BE2C (cell line): ENCODE data around the gene PNPLA7.

Source experiments
- DNase-seq: peaks from one replicate; pipeline ENCODE4 v3.0.0-alpha.2; 2020
- H3K27me3 ChIP-seq: fragments of 250-450 bp; sonication (Bioruptor Pico); 2 replicates; pipeline ENCODE4 v1.5.1; 2020; ENCODE audit warnings: mild to moderate bottlenecking
- H3K36me3 ChIP-seq: fragments of 250-450 bp; sonication (Bioruptor Pico); 2 replicates; pipeline ENCODE4 v1.5.1; 2020; ENCODE audit warnings: mild to moderate bottlenecking
- H3K4me1 ChIP-seq: fragments of 250-450 bp; sonication (Bioruptor Pico); 2 replicates; pipeline ENCODE4 v1.5.1; 2020
- H3K4me3 ChIP-seq: 2 replicates; pipeline ENCODE4 v1.5.1; 2011; ENCODE audit warnings: low read depth, low read length
- H3K9me3 ChIP-seq: fragments of 250-450 bp; sonication (Bioruptor Pico); 2 replicates; pipeline ENCODE4 v1.5.1; 2020
- TF ChIP-seq, protein P1 (sequence below): IDR thresholded peaks from 2 replicates; pipeline ENCODE4 v1.5.1; 2012; ENCODE audit warnings: mild to moderate bottlenecking, low read depth, low read length

Gene PNPLA7

DNA sequence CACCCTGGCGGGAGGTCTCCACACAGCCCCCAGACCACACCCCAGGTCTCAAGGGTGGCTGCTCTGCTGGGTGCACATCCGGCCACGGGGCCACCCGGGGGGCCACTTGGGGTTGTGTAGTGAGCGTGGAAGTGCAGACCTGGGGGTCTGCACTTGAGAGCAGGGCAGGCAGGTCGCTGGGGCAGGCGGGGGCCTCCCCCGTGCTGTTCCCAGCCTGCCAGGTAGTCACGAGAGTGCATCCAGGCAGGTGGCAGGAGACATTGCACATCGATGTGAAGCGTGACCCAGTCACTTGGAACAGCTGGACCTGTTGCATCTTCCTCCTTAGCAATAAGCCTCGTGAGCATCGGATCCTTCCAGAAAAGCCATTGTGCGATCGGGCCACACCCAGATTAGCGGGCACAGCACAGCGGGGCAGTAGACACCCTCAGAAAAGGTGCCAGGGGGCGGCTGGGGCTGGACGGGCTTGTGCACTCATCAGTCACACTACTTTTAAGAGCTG is 104.2 kb downstream of the PNPLA7 start:
- Histone ChIP-seq H3K36me3 (peaks cover 17% of the 10 kb centered on the region), H3K4me1 (peaks cover 6% of the 10 kb centered on the region), H3K9me3 (no peaks in the 10 kb centered on the region), H3K4me3 (no peak overlapping the region), H3K27me3 (peaks cover 4% of the 10 kb centered on the region; the same call in 1 of the 2 replicates)
- peak; percentile 12 for DNase-seq
- TF ChIP-seq, protein P1, sequence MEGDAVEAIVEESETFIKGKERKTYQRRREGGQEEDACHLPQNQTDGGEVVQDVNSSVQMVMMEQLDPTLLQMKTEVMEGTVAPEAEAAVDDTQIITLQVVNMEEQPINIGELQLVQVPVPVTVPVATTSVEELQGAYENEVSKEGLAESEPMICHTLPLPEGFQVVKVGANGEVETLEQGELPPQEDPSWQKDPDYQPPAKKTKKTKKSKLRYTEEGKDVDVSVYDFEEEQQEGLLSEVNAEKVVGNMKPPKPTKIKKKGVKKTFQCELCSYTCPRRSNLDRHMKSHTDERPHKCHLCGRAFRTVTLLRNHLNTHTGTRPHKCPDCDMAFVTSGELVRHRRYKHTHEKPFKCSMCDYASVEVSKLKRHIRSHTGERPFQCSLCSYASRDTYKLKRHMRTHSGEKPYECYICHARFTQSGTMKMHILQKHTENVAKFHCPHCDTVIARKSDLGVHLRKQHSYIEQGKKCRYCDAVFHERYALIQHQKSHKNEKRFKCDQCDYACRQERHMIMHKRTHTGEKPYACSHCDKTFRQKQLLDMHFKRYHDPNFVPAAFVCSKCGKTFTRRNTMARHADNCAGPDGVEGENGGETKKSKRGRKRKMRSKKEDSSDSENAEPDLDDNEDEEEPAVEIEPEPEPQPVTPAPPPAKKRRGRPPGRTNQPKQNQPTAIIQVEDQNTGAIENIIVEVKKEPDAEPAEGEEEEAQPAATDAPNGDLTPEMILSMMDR = no peak

DNA sequence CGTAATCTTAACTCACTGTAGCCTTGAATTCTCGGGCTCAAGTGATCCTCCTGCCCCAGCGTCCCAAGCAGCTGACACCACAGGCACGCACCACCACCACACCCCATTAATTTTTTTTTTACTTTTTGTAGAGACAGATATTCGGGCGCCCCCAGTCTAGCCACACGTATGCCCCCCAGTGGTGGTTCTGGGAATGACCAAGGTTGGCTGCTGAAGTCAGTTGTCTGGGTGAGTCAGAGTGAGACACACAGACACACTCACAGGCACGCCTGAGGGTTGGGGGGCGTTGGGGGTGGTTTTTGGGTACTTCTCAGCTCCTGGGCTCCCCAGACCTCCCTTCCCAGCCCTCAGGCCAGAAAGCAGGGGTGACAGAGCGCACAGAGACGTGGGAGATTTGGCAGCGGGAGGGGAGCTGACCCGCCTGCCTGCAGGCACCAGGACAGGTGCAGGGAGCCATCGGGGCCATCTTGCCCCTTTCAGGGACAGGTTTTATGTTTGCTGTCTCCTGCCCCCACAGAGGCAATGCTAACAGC is 104.9 kb downstream of the PNPLA7 start:
- H3K9me3 ChIP-seq = no peaks in the 10 kb centered on the region
- H3K4me1 ChIP-seq = peaks cover 6% of the 10 kb centered on the region
- H3K27me3 ChIP-seq = peaks cover 4% of the 10 kb centered on the region; the same call in 1 of the 2 replicates
- DNase-seq = peak; percentile 82
- H3K36me3 ChIP-seq = peaks cover 17% of the 10 kb centered on the region
- H3K4me3 ChIP-seq = no peak overlapping the region
- TF ChIP-seq, protein P1 = peak; percentile 84

DNA sequence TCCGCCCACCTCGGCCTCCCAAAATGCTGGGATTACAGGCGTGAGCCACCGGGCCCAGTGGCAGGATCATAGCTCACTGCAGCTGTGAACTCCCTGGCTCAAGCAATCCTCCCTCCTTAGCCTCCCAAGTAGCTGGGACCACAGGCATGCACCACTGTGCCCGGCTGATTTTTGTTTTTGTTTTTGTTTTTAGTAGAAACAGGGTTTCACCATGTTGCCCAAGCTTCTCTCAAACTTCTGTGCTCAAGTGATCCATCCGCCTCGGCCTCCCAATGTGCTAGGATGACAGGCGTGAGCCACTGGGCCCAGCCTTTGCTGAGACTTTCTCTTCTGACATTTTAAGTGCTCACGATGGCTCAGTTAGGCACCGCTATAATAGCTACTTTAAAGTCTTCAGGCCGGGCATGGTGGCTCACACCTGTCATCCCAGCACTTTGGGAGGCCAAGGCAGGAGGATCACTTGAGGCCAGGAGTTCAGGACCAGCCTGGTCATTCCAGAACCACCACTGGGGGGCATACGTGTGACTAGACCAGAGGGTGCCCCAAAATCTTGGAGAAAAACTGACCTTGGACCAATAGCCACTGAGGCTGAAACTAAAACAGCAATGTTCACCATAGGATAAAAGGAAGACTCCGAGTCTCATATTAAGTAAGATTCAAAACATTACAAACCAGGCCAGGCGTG is 106.0 kb downstream of the PNPLA7 start:
- Histone ChIP-seq H3K4me1 (peaks cover 6% of the 10 kb centered on the region), H3K9me3 (no peaks in the 10 kb centered on the region), H3K4me3 (no peak overlapping the region), H3K36me3 (peaks cover 9% of the 10 kb centered on the region), H3K27me3 (peaks cover 4% of the 10 kb centered on the region; the same call in 1 of the 2 replicates)
- TF ChIP-seq, protein P1 = no peak
- DNase-seq = no peak

DNA sequence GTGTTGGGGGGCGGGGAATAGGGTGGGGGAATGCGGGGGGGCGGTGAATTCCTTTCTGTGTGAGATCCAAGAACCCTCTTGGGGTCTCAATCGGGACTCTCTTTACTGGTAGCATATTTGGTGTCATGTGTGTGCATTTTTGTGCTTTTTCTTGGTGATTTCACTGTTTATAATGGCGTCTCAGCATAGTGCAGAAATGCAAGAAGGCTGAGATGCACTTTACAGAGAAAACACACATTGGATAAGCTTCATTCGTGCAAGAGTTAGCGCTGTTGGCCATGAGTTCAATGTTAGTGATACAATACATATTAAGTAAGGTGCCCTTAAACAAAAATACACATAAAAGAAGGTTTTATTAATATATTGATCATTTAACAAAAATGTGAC is 108.3 kb downstream of the PNPLA7 start:
- TF ChIP-seq, protein P1 = no peak
- Histone ChIP-seq H3K9me3 (no peaks in the 10 kb centered on the region), H3K4me1 (peaks cover 6% of the 10 kb centered on the region), H3K36me3 (no peaks in the 10 kb centered on the region), H3K27me3 (peaks cover 2% of the 10 kb centered on the region; the same call in 1 of the 2 replicates), H3K4me3 (no peak overlapping the region)
- DNase-seq = no peak

DNA sequence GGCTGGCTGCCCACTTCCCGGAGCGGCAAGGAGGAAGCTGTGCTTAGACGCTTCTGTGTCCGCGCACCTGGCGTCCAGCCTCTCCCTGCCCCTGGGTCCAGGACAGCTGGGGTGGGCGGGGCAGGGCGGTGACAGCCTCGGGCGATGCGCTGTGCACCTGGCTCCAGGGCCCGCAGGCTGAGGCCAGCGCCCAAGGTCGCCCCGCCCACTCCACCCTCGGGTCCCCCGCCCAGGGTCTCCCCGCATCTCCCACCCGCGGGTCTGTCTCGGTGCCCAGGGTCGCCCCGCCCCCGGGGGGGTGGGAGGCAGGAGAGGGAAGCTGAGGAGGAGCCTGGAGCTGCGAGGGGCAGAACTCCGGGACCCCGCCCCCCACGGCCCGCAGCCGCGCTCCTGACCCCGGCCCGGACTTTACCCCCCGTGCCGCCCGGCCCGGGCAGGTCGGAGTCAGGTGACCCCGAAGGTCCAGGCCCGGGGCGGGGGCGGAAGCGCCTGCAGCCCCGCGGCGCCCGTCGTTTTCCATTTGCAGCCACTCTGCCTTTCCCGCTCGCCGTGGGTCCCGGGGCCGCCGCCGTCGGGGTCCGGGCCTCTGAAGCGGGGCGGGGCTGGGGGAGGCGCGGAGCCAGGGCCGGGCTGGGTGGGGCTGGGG is 108.8 kb downstream of the PNPLA7 start, which contains the start of gene ENTPD8:
TSS of gene ENTPD8 (minus strand) at position 69 of the 646 bp plus-strand sequence. CDS start 3,072 bp downstream, outside the sequence.
- peak within 1 kb of the TSS; percentile 34 for H3K4me3 ChIP-seq
- TF ChIP-seq, protein P1 = no peak
- H3K4me1 ChIP-seq = peaks cover 8% of the 10 kb centered on the region
- H3K36me3 ChIP-seq = no peaks in the 10 kb centered on the region
- H3K27me3 ChIP-seq = no peaks in the 10 kb centered on the region
- H3K9me3 ChIP-seq = no peaks in the 10 kb centered on the region
- DNase-seq = peak; percentile 75
